Measurements from ENCODE around the gene CEMP1.
"Not testable (repeated sequence)": the region's sequence is repeated elsewhere in the genome, so short reads cannot be mapped to it uniquely, and the experiment has no call there.

GRCh38 chr16:2543771-2544170 is 12.6 kb upstream of the CEMP1 start:
- not testable (repeated sequence) for TF ChIP-seq CTCF, POLR2A (IDR thresholded peaks at IDR 0.05)

All from uterus (tissue), 2 donors.